Mesendoderm (in vitro differentiated cells): ENCODE measurements around the gene NDUFS4.

ENCODE experiments used
- DNase-seq: peaks from one replicate; pipeline ENCODE4 v3.0.0; 2013
- H2AK5ac ChIP-seq: 2 replicates; pipeline ENCODE4 v1.6.1; 2013; ENCODE audit warnings: low read length, inconsistent platforms
- H2BK120ac ChIP-seq: 2 replicates; pipeline ENCODE4 v1.6.1; 2013; ENCODE audit warnings: low read depth, mild to moderate bottlenecking, low read length, moderate library complexity, mixed read lengths
- H2BK15ac ChIP-seq: replicated peaks from 2 replicates; pipeline ENCODE4 v1.6.1; 2013; ENCODE audit warnings: low read depth, mild to moderate bottlenecking, moderate library complexity
- H2BK5ac ChIP-seq: 2 replicates; pipeline ENCODE4 v1.6.1; 2013; ENCODE audit warnings: low read length, inconsistent platforms
- H3K18ac ChIP-seq: 2 replicates; pipeline ENCODE4 v1.6.1; 2013; ENCODE audit warnings: mild to moderate bottlenecking, low read length, mixed read lengths
- H3K23ac ChIP-seq: one replicate; pipeline ENCODE4 v1.6.1; 2013; ENCODE audit warnings: low read length
- H3K27ac ChIP-seq: 2 replicates; pipeline ENCODE4 v1.5.1; 2013; ENCODE audit warnings: low read depth, mild to moderate bottlenecking, inconsistent platforms, low read length, moderate library complexity
- H3K27me3 ChIP-seq: 2 replicates; pipeline ENCODE4 v1.6.1; 2013; ENCODE audit warnings: low read length, control low read depth, mild to moderate bottlenecking, inconsistent platforms; ENCODE audit not compliant: insufficient read depth, poor library complexity
- H3K36me3 ChIP-seq: 2 replicates; pipeline ENCODE4 v1.6.1; 2013; ENCODE audit warnings: low read length, inconsistent platforms; ENCODE audit not compliant: control insufficient read depth, insufficient read depth
- H3K4ac ChIP-seq: one replicate; pipeline ENCODE4 v1.6.1; 2013; ENCODE audit warnings: low read depth, mild to moderate bottlenecking, low read length, moderate library complexity
- H3K4me1 ChIP-seq: 2 replicates; pipeline ENCODE4 v1.6.1; 2013; ENCODE audit warnings: low read depth, low read length, inconsistent platforms; ENCODE audit not compliant: control insufficient read depth
- H3K4me2 ChIP-seq: 2 replicates; pipeline ENCODE4 v1.6.1; 2013; ENCODE audit warnings: low read length
- H3K4me3 ChIP-seq: 2 replicates; pipeline ENCODE4 v1.5.1; 2013; ENCODE audit warnings: mild to moderate bottlenecking, low read length
- H3K56ac ChIP-seq: one replicate; pipeline ENCODE4 v1.6.1; 2013; ENCODE audit warnings: low read length
- H3K79me1 ChIP-seq: 2 replicates; pipeline ENCODE4 v1.6.1; 2013; ENCODE audit warnings: low read length, inconsistent platforms
- H3K79me2 ChIP-seq: 2 replicates; pipeline ENCODE4 v1.6.1; 2013; ENCODE audit warnings: mild to moderate bottlenecking, low read length; ENCODE audit not compliant: control insufficient read depth, insufficient read depth
- H3K9ac ChIP-seq: 2 replicates; pipeline ENCODE4 v1.6.1; 2013; ENCODE audit warnings: low read length, inconsistent platforms
- H4K5ac ChIP-seq: one replicate; pipeline ENCODE4 v1.6.1; 2013; ENCODE audit warnings: low read length
- H4K8ac ChIP-seq: one replicate; pipeline ENCODE4 v1.6.1; 2013; ENCODE audit warnings: low read depth, mild to moderate bottlenecking, control low read depth, low read length, moderate library complexity
- WGBS: extraction: QIAGEN DNeasy Blood & Tissue Kit; methylation state at CpG from one replicate; pipeline ENCODE4 v1.1.7; 2013; ENCODE audit warnings: low lambda C conversion rate, missing lambda C conversion rate; ENCODE audit not compliant: insufficient coverage; ENCODE audit errors: extremely low coverage; 5-methylcytosine and 5-hydroxymethylcytosine counted together

The NDUFS4 gene

DNA sequence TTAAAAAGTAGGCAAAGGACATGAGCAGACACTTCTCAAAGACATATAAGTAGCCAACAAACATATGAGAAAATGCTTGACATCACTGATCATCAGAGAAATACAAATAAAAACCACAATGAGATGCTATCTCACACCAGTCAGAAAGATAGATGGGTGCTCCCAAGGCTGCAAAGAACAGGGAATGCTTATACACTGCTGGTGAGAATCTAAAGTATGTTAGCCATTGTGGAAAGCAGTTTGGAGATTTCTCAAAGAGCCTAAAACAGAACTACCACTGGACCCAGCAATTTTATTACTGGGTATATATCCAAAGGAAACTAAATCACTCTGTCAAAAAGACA, 154.2 kb downstream of the NDUFS4 start:
- Histone ChIP-seq H3K9ac (no peak overlapping the region), H3K79me1 (no peaks in the 10 kb centered on the region), H2BK15ac (no peak overlapping the region), H3K18ac (no peak overlapping the region), H3K4ac (no peak overlapping the region), H3K27ac (no peak overlapping the region), H3K79me2 (no peaks in the 10 kb centered on the region), H2BK5ac (no peak overlapping the region), H3K27me3 (no peaks in the 10 kb centered on the region), H3K36me3 (no peaks in the 10 kb centered on the region), H4K8ac (no peak overlapping the region), H4K5ac (no peak overlapping the region), H3K4me2 (no peak overlapping the region), H3K4me1 (no peaks in the 10 kb centered on the region), H2AK5ac (no peak overlapping the region), H2BK120ac (no peak overlapping the region), H3K4me3 (no peak overlapping the region), H3K23ac (no peak overlapping the region), H3K56ac (no peak overlapping the region)
- DNase-seq, result no peak

DNA sequence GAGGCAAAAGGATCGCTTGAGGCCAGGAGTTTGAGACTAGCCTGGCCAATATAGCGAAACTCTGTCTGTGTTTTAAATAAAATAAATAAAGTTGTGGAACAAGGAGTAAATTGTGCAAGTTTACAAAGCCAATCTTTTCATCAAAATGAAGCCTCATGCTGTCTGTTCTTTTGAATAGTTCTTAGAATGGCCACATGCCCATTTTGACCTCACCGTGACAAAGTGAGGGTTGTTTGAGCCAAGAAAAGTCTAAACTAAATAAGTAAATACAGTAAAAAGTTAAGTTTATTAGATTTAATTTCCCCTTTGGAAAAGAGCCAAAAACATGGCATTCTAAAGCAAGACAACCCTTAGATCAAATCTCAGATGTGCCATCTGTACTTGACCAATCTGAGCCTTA, 165.7 kb downstream of the NDUFS4 start:
- Histone ChIP-seq H4K8ac (no peak overlapping the region), H3K27ac (no peak overlapping the region), H2BK15ac (no peak overlapping the region), H3K79me2 (no peaks in the 10 kb centered on the region), H3K18ac (no peak overlapping the region), H3K56ac (no peak overlapping the region), H3K4ac (no peak overlapping the region), H3K4me2 (no peak overlapping the region), H3K79me1 (no peaks in the 10 kb centered on the region), H2AK5ac (no peak overlapping the region), H4K5ac (no peak overlapping the region), H3K9ac (no peak overlapping the region), H2BK120ac (no peak overlapping the region), H3K36me3 (no peaks in the 10 kb centered on the region), H3K23ac (no peak overlapping the region), H3K27me3 (no peaks in the 10 kb centered on the region), H3K4me1 (no peaks in the 10 kb centered on the region), H2BK5ac (no peak overlapping the region), H3K4me3 (no peak overlapping the region)
- no peak for DNase-seq
- no CpG with 5 or more reads among the region's 3 CpGs for WGBS

DNA sequence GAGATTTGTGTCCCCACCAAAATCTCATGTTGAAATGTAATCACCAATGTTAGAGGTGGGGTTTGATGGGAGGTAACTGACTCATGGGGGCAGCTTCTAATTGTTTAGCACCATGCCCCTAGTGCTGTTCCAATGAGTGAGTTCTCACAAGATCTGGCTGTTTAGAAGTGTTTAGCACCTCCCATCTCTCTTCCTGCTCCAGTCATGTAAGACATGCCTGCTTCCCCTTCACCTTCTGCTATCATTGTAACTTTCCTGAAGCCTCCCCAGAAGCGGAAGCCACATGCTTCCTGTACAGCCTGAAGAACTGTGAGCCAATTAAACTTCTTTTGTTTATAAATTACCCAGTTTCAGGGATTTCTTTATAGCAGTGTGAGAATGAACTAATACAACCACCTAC, 170.5 kb downstream of the NDUFS4 start:
- H3K4me3 ChIP-seq, result no peak overlapping the region
- no peaks in the 10 kb centered on the region for H3K4me1 ChIP-seq
- no peak overlapping the region for H3K27ac ChIP-seq
- WGBS, result no CpG with 5 or more reads among the region's 1 CpG
- no peak overlapping the region for H2BK120ac ChIP-seq
- H4K8ac ChIP-seq, result no peak overlapping the region
- H3K4me2 ChIP-seq, result no peak overlapping the region
- H2BK15ac ChIP-seq, result no peak overlapping the region
- no peak overlapping the region for H4K5ac ChIP-seq
- DNase-seq, result peak; percentile 30
- no peaks in the 10 kb centered on the region for H3K79me1 ChIP-seq
- no peak overlapping the region for H2BK5ac ChIP-seq
- no peak overlapping the region for H3K9ac ChIP-seq
- no peak overlapping the region for H3K4ac ChIP-seq
- no peak overlapping the region for H3K56ac ChIP-seq
- no peak overlapping the region for H3K23ac ChIP-seq
- H3K79me2 ChIP-seq, result no peaks in the 10 kb centered on the region
- no peak overlapping the region for H3K18ac ChIP-seq
- no peaks in the 10 kb centered on the region for H3K27me3 ChIP-seq
- no peaks in the 10 kb centered on the region for H3K36me3 ChIP-seq
- no peak overlapping the region for H2AK5ac ChIP-seq
